Measurements from ENCODE around the gene SLC5A1. TPM values are rescaled to one million over a fixed set of nuclear protein-coding genes. Genes with fewer than 3 reads are reported as not detected.

Gene SLC5A1
- total RNA-seq, 1 donor from 2014 or later, result 201 TPM

GRCh38 chr22:32005453-32005852 is 37.6 kb upstream of the SLC5A1 start:
- Histone ChIP-seq H3K9me3 (replicated peaks) (peaks cover 3% of the 10 kb centered on the region), H3K27ac (replicated peaks) (no peak overlapping the region), H3K4me3 (no peak overlapping the region), H3K27me3 (ENCODE audit: low read depth) (peaks cover 8% of the 10 kb centered on the region), H3K36me3 (no peaks in the 10 kb centered on the region), H3K4me1 (no peaks in the 10 kb centered on the region)
- no peak for TF ChIP-seq CTCF (IDR thresholded peaks at IDR 0.05; ENCODE audit: borderline replicate concordance)
- intact Hi-C loops (cut with micrococcal nuclease), result no loop called here
- no peak for DNase-seq

- Histone ChIP-seq H3K27ac (replicated peaks) (no peak overlapping the region), H3K4me3 (no peak overlapping the region), H3K9me3 (replicated peaks) (peaks cover 50% of the 10 kb centered on the region), H3K36me3 (no peaks in the 10 kb centered on the region), H3K27me3 (ENCODE audit: low read depth) (no peaks in the 10 kb centered on the region), H3K4me1 (no peaks in the 10 kb centered on the region)
- TF ChIP-seq CTCF (IDR thresholded peaks at IDR 0.05; ENCODE audit: borderline replicate concordance), result no peak
- intact Hi-C loops (cut with micrococcal nuclease), result no loop called here
- no peak for DNase-seq
Measured at GRCh38 chr22:32013200-32013599, 29.9 kb upstream of the SLC5A1 start.

- no peak for DNase-seq
- Histone ChIP-seq H3K4me1 (no peaks in the 10 kb centered on the region), H3K4me3 (no peak overlapping the region), H3K27ac (replicated peaks) (no peak overlapping the region), H3K9me3 (replicated peaks) (peaks cover 44% of the 10 kb centered on the region), H3K27me3 (ENCODE audit: low read depth) (peaks cover 6% of the 10 kb centered on the region), H3K36me3 (no peaks in the 10 kb centered on the region)
- intact Hi-C loops (cut with micrococcal nuclease), result no loop called here
- no peak for TF ChIP-seq CTCF (IDR thresholded peaks at IDR 0.05; ENCODE audit: borderline replicate concordance)
Measured at GRCh38 chr22:32016081-32016480, 27.0 kb upstream of the SLC5A1 start.

GRCh38 chr22:32018056-32018455 is 25.0 kb upstream of the SLC5A1 start:
- intact Hi-C loops (cut with micrococcal nuclease), result no loop called here
- no peak for DNase-seq
- peaks cover 26% of the 10 kb centered on the region for H3K9me3 ChIP-seq (replicated peaks)
- H3K27ac ChIP-seq (replicated peaks), result no peak overlapping the region
- TF ChIP-seq CTCF (IDR thresholded peaks at IDR 0.05; ENCODE audit: borderline replicate concordance), result no peak
- H3K4me3 ChIP-seq, result no peak overlapping the region
- no peaks in the 10 kb centered on the region for H3K4me1 ChIP-seq
- H3K27me3 ChIP-seq (ENCODE audit: low read depth), result peaks cover 6% of the 10 kb centered on the region
- no peaks in the 10 kb centered on the region for H3K36me3 ChIP-seq

- no peak for TF ChIP-seq CTCF (IDR thresholded peaks at IDR 0.05; ENCODE audit: borderline replicate concordance)
- H3K27me3 ChIP-seq (ENCODE audit: low read depth), result peaks cover 6% of the 10 kb centered on the region
Measured at GRCh38 chr22:32020117-32020516, 22.9 kb upstream of the SLC5A1 start.

GRCh38 chr22:32021716-32022115 is 21.3 kb upstream of the SLC5A1 start:
- Histone ChIP-seq H3K4me3 (no peak overlapping the region), H3K36me3 (no peaks in the 10 kb centered on the region), H3K4me1 (no peaks in the 10 kb centered on the region), H3K27me3 (ENCODE audit: low read depth) (peaks cover 6% of the 10 kb centered on the region), H3K27ac (replicated peaks) (no peak overlapping the region), H3K9me3 (replicated peaks) (peaks cover 4% of the 10 kb centered on the region)
- no peak for TF ChIP-seq CTCF (IDR thresholded peaks at IDR 0.05; ENCODE audit: borderline replicate concordance)
- intact Hi-C loops (cut with micrococcal nuclease), result no loop called here
- DNase-seq, result no peak

More at GRCh38 chr22:32020117-32020516, 22.9 kb upstream of the SLC5A1 start:
- Histone ChIP-seq H3K36me3 (no peaks in the 10 kb centered on the region), H3K4me1 (no peaks in the 10 kb centered on the region), H3K4me3 (no peak overlapping the region), H3K27ac (replicated peaks) (no peak overlapping the region), H3K9me3 (replicated peaks) (peaks cover 5% of the 10 kb centered on the region)
- intact Hi-C loops (cut with micrococcal nuclease), result no loop called here
- no peak for DNase-seq

All from left ventricle myocardium inferior (tissue), 1 donor.